Measurements from ENCODE around the gene MEIOB. TPM values are rescaled to one million over a fixed set of nuclear protein-coding genes. Genes with fewer than 3 reads are reported as not detected.

Gene MEIOB
- total RNA-seq, 1 experiment from 2014 or later: 1.3 TPM

GRCh38 chr16:1913327-1914083 is 41.5 kb upstream of the MEIOB start:
- Histone ChIP-seq H3K14ac (ENCODE audit: insufficient read depth, low read length) (no peak overlapping the region), H4K8ac (replicated peaks; ENCODE audit: insufficient read length, low read depth, low read length) (no peak overlapping the region), H3K79me1 (ENCODE audit: insufficient read depth, low read depth, low read length, poor library complexity, severe bottlenecking) (no peaks in the 10 kb centered on the region), H3K9ac (ENCODE audit: extremely low read depth, insufficient read length, low read length) (no peak overlapping the region), H3K4me2 (ENCODE audit: insufficient read depth, insufficient read length, low read length) (no peak overlapping the region), H3K23ac (ENCODE audit: insufficient read length, low read depth, low read length) (no peak overlapping the region), H2AK5ac (ENCODE audit: insufficient read length, low read length) (no peak overlapping the region), H3K27ac (ENCODE audit: insufficient read length, low read depth, low read length) (no peak overlapping the region), H3K4ac (ENCODE audit: low read depth, low read length) (no peak overlapping the region), H3T11ph (ENCODE audit: low read length) (no peak overlapping the region), H3K79me2 (ENCODE audit: insufficient read depth, low read length) (no peaks in the 10 kb centered on the region), H2BK20ac (ENCODE audit: low read depth, low read length, poor library complexity, severe bottlenecking) (no peak overlapping the region), H3K56ac (ENCODE audit: insufficient read length, low read depth, low read length) (no peak overlapping the region), H4K5ac (ENCODE audit: insufficient read length, low read depth, low read length) (no peak overlapping the region), H3K27me3 (ENCODE audit: insufficient read depth, low read length) (peaks cover 21% of the 10 kb centered on the region), H2BK120ac (ENCODE audit: low read depth, low read length, poor library complexity, severe bottlenecking) (no peak overlapping the region), H2BK12ac (ENCODE audit: insufficient read length, low read depth, low read length) (no peak overlapping the region), H3K4me1 (ENCODE audit: insufficient read depth, low read length) (no peaks in the 10 kb centered on the region; the same call in 1 of the 2 replicates), H2BK5ac (ENCODE audit: insufficient read length, low read length) (no peak overlapping the region), H3K23me2 (ENCODE audit: insufficient read length, low read depth, low read length, poor library complexity, severe bottlenecking) (peaks cover 1% of the 10 kb centered on the region), H4K91ac (ENCODE audit: insufficient read length, low read depth, low read length) (no peak overlapping the region), H2BK15ac (ENCODE audit: low read depth, low read length) (no peak overlapping the region), H4K20me1 (ENCODE audit: control insufficient read depth, insufficient read depth, insufficient read length) (no peaks in the 10 kb centered on the region), H3K18ac (ENCODE audit: insufficient read length, low read depth, low read length) (no peak overlapping the region), H3K9me3 (ENCODE audit: control insufficient read depth, low read depth, low read length) (no peaks in the 10 kb centered on the region), H2AFZ (ENCODE audit: low read length) (no peak overlapping the region)
- Mint-ChIP-seq H3K9me3 (no peaks in the 10 kb centered on the region), H3K4me1 (peaks cover 3 to 49% of the 10 kb centered on the region in 2 experiments), H3K4me3 (no peak overlapping the region), H3K27me3 (ENCODE audit: low read depth) (peaks cover 48% of the 10 kb centered on the region), H3K27ac (no peak overlapping the region; a peak in 1 of 7 replicates), H3K36me3 (ENCODE audit: insufficient read depth in 1 of 3, low read depth in 3 of 3) (no peaks in the 10 kb centered on the region)
- DNase-seq: no peak
- TF ChIP-seq, protein P1, sequence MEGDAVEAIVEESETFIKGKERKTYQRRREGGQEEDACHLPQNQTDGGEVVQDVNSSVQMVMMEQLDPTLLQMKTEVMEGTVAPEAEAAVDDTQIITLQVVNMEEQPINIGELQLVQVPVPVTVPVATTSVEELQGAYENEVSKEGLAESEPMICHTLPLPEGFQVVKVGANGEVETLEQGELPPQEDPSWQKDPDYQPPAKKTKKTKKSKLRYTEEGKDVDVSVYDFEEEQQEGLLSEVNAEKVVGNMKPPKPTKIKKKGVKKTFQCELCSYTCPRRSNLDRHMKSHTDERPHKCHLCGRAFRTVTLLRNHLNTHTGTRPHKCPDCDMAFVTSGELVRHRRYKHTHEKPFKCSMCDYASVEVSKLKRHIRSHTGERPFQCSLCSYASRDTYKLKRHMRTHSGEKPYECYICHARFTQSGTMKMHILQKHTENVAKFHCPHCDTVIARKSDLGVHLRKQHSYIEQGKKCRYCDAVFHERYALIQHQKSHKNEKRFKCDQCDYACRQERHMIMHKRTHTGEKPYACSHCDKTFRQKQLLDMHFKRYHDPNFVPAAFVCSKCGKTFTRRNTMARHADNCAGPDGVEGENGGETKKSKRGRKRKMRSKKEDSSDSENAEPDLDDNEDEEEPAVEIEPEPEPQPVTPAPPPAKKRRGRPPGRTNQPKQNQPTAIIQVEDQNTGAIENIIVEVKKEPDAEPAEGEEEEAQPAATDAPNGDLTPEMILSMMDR (conservative IDR thresholded peaks at IDR 0.05): no peak
- WGBS (ENCODE audit: extremely low coverage, insufficient read length, low lambda C conversion rate): no CpG with 5 or more reads among the region's 21 CpGs

Measured in H9 (cell line).